Middle frontal gyrus (tissue), 1 donor: ENCODE results near the gene ASB12.

Experiments
- DNase-seq: peaks from one replicate; pipeline ENCODE4 v3.0.0-alpha.2; 2015; ENCODE audit warnings: low spot score; ENCODE audit errors: extremely low spot score

Gene ASB12

DNA sequence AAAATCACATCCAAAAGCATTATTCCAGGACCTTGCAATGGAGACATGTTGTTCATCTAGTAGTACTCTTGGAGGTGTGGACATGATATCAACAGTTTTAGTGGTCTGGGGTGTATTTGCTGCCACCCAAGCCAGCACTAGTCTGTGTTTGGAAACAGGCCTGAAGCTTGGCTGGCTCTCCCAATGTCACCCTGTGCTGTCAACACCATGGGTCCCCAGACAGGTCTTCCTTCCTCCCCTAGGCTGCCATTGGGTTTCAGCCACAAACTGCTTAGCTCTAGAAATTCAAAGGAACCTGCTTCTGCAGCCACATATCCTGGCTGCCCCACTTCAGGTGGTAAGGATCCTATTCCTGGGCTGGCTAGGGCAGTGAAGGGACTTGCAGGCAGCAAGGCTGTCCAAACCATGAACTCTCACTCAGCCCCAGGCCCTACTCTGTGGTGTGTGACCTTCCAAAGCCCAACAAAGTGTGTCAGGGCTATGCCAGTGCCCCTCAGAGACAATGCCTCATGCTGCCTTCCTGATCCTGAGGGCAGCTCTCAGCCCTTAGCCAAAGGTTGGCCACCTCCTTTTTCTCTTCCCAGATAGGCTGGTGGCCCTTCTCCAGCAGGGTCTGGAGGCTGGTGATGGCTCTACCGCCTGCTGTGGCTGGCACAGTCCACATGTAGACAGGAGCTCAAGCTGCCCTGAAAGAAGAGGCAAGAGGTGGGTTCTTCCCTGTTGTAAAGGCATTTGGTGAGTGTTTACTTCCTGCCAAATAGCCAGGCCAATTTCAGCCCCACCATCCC, 43.2 kb downstream of the ASB12 start:
- no peak for DNase-seq

DNA sequence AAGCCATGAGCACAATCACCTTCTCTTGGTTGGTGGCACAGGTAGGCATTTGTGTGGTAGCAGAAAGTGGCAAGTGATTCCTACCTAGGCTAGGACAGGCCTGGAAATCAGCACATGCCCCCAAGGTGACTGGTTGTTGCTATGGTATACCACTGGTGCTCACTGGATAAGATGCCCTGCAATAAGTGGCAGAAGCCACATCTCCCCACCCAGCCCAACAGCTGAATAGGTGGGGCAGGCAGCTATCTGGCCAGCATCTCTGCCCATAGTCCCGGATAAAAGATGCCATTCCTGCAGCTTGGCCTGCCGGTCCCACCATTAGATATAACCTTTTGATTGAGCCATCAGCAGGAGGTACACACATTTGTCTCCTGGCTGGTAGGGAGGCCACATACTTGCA, 46.0 kb downstream of the ASB12 start:
- DNase-seq: no peak

- no peak for DNase-seq
Measured at GRCh38 chrX:64182208-64182607, 48.2 kb downstream of the ASB12 start.

- no peak for DNase-seq
Measured at GRCh38 chrX:64176876-64177275, 53.5 kb downstream of the ASB12 start.
